GM18502 (cell line): ENCODE measurements around the gene PAPOLA.

Experiments used
- ATAC-seq: cut with Tn5 transposase; IDR thresholded peaks from one replicate; pipeline ENCODE4 v1.9.1; 2021; ENCODE audit warnings: mild to moderate bottlenecking; ENCODE audit not compliant: unreplicated experiment, poor library complexity

PAPOLA gene

DNA sequence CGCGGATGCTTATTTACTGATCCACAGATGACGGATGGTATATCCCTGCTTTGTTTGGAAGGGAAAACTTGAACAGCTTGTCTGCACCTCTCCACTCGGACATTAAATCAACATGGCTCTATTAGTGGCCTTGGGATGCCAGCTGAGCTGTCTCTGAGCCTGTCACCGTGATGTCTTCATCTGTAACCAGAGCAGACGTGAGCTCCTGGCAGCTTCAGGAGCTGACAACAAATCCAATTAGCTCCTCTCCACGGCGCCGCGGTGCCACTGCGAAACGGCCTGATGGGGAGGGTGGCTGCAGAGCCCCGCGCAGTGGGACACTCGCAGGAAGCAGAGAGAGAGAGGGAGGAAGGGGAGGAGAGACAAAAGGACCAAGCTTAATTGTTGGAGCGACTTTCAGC, 112.3 kb downstream of the PAPOLA start:
- ATAC-seq = no peak

DNA sequence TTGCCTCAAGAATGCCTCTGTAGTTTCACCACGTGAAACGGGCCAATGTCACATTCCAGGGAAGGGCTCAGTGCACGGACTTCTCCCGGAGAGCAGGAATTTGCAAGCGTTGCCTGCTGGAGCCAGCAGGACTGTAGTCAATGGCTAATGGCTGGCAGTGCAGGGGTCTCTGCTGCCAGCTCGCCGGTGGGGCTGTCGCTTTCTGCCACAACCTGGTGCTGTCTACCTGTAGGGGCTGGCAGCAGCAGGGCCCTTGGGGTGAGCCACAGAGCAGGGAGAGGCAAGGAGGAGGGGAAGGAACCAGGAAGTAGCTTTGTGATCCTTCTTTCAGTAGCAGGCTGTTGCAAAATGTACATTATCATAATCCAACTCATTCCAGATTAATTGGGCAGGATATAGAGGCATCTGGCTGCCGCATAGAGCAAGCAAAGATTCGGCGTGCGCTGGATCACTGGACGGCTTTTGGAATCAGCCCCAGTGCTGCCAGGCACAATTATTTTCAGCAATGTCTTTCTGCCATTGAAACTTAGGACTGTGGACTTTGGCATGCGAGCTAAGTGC, 114.1 kb downstream of the PAPOLA start:
- no peak for ATAC-seq
